GM12878 (cell line): ENCODE data around the gene COX19. TPM values are rescaled to one million over a fixed set of nuclear protein-coding genes. Genes with fewer than 3 reads are reported as not detected.

Experiments
- ATAC-seq: fragments of 200-7000 bp; cut with Tn5 transposase; 3 replicates; pipeline ENCODE4 v1.9.1; 2020; ENCODE audit warnings: mild to moderate bottlenecking, moderate library complexity
- BruUV-seq: library from RNA; stranded (reverse); fragments of 400-500 nt; replicated peaks from 2 replicates; lab custom pipeline; 2021; lab: Mats Ljungman, UMichigan
- CTCF ChIA-PET: fragments of 300-600 bp; sonication (Branson Sonifier 250); formaldehyde crosslinking; extraction: SDS; loops from one replicate; lab custom pipeline; 2021; ENCODE audit warnings: inconsistent platforms; lab: Yijun Ruan, JAX
- POLR2A ChIA-PET: fragments of 350-600 bp; formaldehyde crosslinking; extraction: SDS; loops from one replicate; lab custom pipeline; 2021; ENCODE audit warnings: inconsistent platforms; lab: Charles Lee
- RAD21 ChIA-PET: fragments of 300-600 bp; sonication (Branson Sonifier 250); formaldehyde crosslinking; loops from one replicate; lab custom pipeline; 2023; ENCODE audit warnings: antibody characterized with exemption; ENCODE audit not compliant: unreplicated experiment; lab: Charles Lee
- SMC1A ChIA-PET: fragments of 300-600 bp; sonication (Branson Sonifier 250); formaldehyde crosslinking; loops from one replicate; lab custom pipeline; 2023; ENCODE audit not compliant: unreplicated experiment, uncharacterized antibody; lab: Charles Lee
- DNase-seq: peaks from one replicate; pipeline ENCODE4 v3.0.0-alpha.2; 2011; ENCODE audit warnings: low read depth, low spot score
- FAIRE-seq: peaks from 3 replicates; lab custom pipeline; 2011; peaks lifted over from hg19 to GRCh38; lab: Jason Lieb, UNC
- H2AFZ ChIP-seq: 2 replicates; pipeline ENCODE4 v1.6.0; 2011; ENCODE audit warnings: low read depth, low read length, control low read depth; ENCODE audit not compliant: control insufficient read depth
- H3K27ac ChIP-seq: 2 replicates; pipeline ENCODE4 v1.5.1; 2011; ENCODE audit warnings: control low read depth; ENCODE audit not compliant: control insufficient read depth, insufficient read depth
- H3K27me3 ChIP-seq, 2 experiments: replicated peaks in 1 of 2; 2 replicates each; pipeline versions ENCODE4 v1.6.0 to v1.6.1; 2011; ENCODE audit warnings: low read length in 1 of 2; ENCODE audit not compliant: control insufficient read depth in 2 of 2, insufficient read depth in 2 of 2
- H3K36me3 ChIP-seq, 2 experiments: 2 replicates each; pipeline ENCODE4 v1.5.1; 2011; ENCODE audit warnings: low read length in 1 of 2; ENCODE audit not compliant: control insufficient read depth in 2 of 2, insufficient read depth in 2 of 2
- H3K4me1 ChIP-seq: 2 replicates; pipeline ENCODE4 v1.6.1; 2011; ENCODE audit warnings: mild to moderate bottlenecking, low read length, moderate library complexity, mixed read lengths; ENCODE audit not compliant: control insufficient read depth, insufficient read depth
- H3K4me2 ChIP-seq: 2 replicates; pipeline ENCODE4 v1.6.0; 2011; ENCODE audit warnings: control low read depth; ENCODE audit not compliant: control insufficient read depth, insufficient read depth
- H3K4me3 ChIP-seq: fragments of 200-600 bp; sonication (generic); 2 replicates; pipeline ENCODE4 v1.5.1; 2016
- H3K79me2 ChIP-seq: 2 replicates; pipeline ENCODE4 v1.6.0; 2011; ENCODE audit warnings: low read length; ENCODE audit not compliant: control insufficient read depth, insufficient read depth
- H3K9ac ChIP-seq: 2 replicates; pipeline ENCODE4 v1.8.0; 2011; ENCODE audit warnings: low read length, control low read depth, mixed read lengths; ENCODE audit not compliant: control insufficient read depth, insufficient read depth
- H3K9me3 ChIP-seq: replicated peaks from 3 replicates; pipeline ENCODE4 v1.5.1; 2011; ENCODE audit warnings: mild to moderate bottlenecking, low read length; ENCODE audit not compliant: control insufficient read depth, insufficient read depth
- H4K20me1 ChIP-seq: 2 replicates; pipeline ENCODE4 v1.6.0; 2011; ENCODE audit not compliant: control insufficient read depth, insufficient read depth
- IKZF1 ChIP-seq: fragments of 450-650 bp; conservative IDR thresholded peaks from 2 replicates; pipeline ENCODE4 v1.6.1; 2017; ENCODE audit warnings: antibody characterized with exemption, mild to moderate bottlenecking
- MTA2 ChIP-seq: fragments of 450-650 bp; IDR thresholded peaks from 2 replicates; pipeline ENCODE4 v1.6.1; 2016; ENCODE audit warnings: low read depth, mild to moderate bottlenecking, moderate library complexity
- NFIC ChIP-seq: IDR thresholded peaks from 2 replicates; pipeline ENCODE4 v1.6.1; 2012; ENCODE audit warnings: low read depth, mild to moderate bottlenecking, inconsistent platforms, low read length, moderate library complexity
- PAX8 ChIP-seq: fragments of 450-650 bp; IDR thresholded peaks from 2 replicates; pipeline ENCODE4 v1.6.1; 2017; ENCODE audit warnings: mild to moderate bottlenecking, moderate library complexity
- RUNX3 ChIP-seq: IDR thresholded peaks from 2 replicates; pipeline ENCODE4 v1.6.1; 2012; ENCODE audit warnings: low read length, inconsistent platforms
- ZNF622 ChIP-seq: fragments of 450-650 bp; IDR thresholded peaks from 2 replicates; pipeline ENCODE4 v1.6.1; 2017; ENCODE audit warnings: mild to moderate bottlenecking, inconsistent platforms
- WGBS: methylation state at CpG from one replicate; pipeline ENCODE4 v1.1.6; 2016; ENCODE audit warnings: low lambda C conversion rate; ENCODE audit not compliant: insufficient replicate concordance, insufficient coverage; ENCODE audit errors: missing lambda C conversion rate; 5-methylcytosine and 5-hydroxymethylcytosine counted together
- in situ Hi-C: fragments of 300-500 bp; cut with MboI; formaldehyde crosslinking; loops from 9 replicates; pipeline ENCODE4 v1.14.3; 2018; ENCODE audit warnings: mixed read lengths
- intact Hi-C: fragments of 100-400 bp; cut with micrococcal nuclease; formaldehyde crosslinking; loops from one replicate; pipeline ENCODE4 v1.14.2; 2022; ENCODE audit not compliant: unreplicated experiment
- polyA plus RNA-seq, 11 experiments: library from polyadenylated mRNA; depleted of rRNA in 4 of 11; unstranded in 6 of 11; stranded (reverse) in 5 of 11; fragments of >200 nt; fragmentation: Nextera tagmentation in 4 of 11; fragmentation: Illumina TruSeq in 1 of 11; extraction: Ambion mirVana in 4 of 11; extraction: Trizol in 1 of 11; gene quantifications; 1 replicate in 1 of 11; 2 replicates in 10 of 11; pipeline versions ENCODE4 v1.2.1 to v1.2.3, GENCODE V29; 2011 to 2016; ENCODE audit warnings: inconsistent platforms in 2 of 11, missing spikeins in 2 of 11, low read depth in 1 of 11
- total RNA-seq, 4 experiments: library from RNA; depleted of rRNA in 3 of 4; stranded (reverse); fragments of >200 nt in 3 of 4; fragmentation: Illumina TruSeq in 1 of 4; extraction: Trizol in 1 of 4; gene quantifications; 2 replicates each; pipeline versions ENCODE4 v1.2.1 to v1.2.3, GENCODE V29; 2013 to 2021
- TF ChIP-seq, protein P1 (sequence below): fragments of 450-650 bp; IDR thresholded peaks from 2 replicates; pipeline ENCODE4 v1.6.1; 2017; ENCODE audit warnings: mild to moderate bottlenecking, moderate library complexity
- TF ChIP-seq, protein P2 (sequence below): fragments of 450-650 bp; IDR thresholded peaks from 2 replicates; pipeline ENCODE4 v1.6.1; 2017; ENCODE audit warnings: antibody characterized with exemption, mild to moderate bottlenecking, moderate library complexity
- TF ChIP-seq, protein P3 (sequence below): IDR thresholded peaks from 2 replicates; pipeline ENCODE4 v1.6.1; 2011; ENCODE audit warnings: borderline replicate concordance, low read depth, mild to moderate bottlenecking, moderate library complexity, mixed read lengths, low read length; ENCODE audit not compliant: insufficient read depth; ENCODE audit errors: extremely low read length
- TF ChIP-seq, protein P4 (sequence below): fragments of 150-350 bp; IDR thresholded peaks from 2 replicates; pipeline ENCODE4 v1.6.1; 2014; ENCODE audit warnings: mild to moderate bottlenecking, low read depth, low read length
- TF ChIP-seq, protein P5 (sequence below): IDR thresholded peaks from 2 replicates; pipeline ENCODE4 v1.6.1; 2011; ENCODE audit warnings: low read depth, low read length, improper control_type of control experiment, borderline replicate concordance

Gene COX19
- total and polyA plus RNA-seq, 10 of the 15 experiments (the other 5 are each of a cell fraction or from before 2014, with no cell fraction given): 3.7 to 17.9 (median 10.8) TPM

DNA sequence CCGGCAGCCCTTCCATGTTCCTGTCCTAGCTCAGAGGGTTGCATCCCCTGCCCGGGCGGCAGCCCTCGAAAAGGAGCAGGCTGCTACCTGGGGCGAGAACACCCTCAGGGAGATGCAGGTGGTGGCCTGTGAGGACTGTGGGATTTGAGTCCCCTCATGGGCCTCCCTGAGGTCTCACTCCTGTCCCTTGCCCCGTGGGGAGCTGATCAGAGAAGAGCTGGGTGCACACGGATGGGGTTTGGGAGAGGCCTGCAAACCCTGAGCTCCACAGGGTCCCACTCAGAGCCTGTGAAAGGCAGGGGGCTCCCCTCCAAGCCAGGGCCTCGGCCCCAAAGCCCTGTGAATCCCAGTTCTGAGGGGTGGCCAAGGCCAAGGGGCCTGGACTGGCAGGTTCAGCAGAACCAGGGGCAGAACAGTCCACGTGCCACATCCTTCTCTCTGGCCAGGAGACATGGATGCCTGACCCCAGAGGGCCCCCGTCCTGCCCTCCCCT, 7.2 kb upstream of the COX19 start:
- Histone ChIP-seq H3K9me3 (no peaks in the 10 kb centered on the region; the same call in 2 of the 3 replicates), H3K27me3 (no peaks in the 10 kb centered on the region; a peak in 2 of 4 replicates), H3K36me3 (no peaks in the 10 kb centered on the region), H2AFZ (no peak overlapping the region), H3K27ac (no peak overlapping the region), H3K4me1 (no peaks in the 10 kb centered on the region), H3K4me3 (no peak overlapping the region), H3K79me2 (no peaks in the 10 kb centered on the region), H4K20me1 (no peaks in the 10 kb centered on the region), H3K4me2 (no peak overlapping the region), H3K9ac (no peak overlapping the region)
- ChIA-PET POLR2A (interaction anchor here (1.7 kb wide), 1 partner anchor 10 kb away, joined by 7 read pairs; no protein-coding TSS in a partner anchor), RAD21 (interaction anchor here (1.0 to 1.4 kb wide), 2 partner anchors 10 to 11 kb away, joined by 3 to 5 read pairs; no protein-coding TSS in a partner anchor), CTCF (interaction anchor here (0.5 to 2.7 kb wide), 2 partner anchors 10 to 1375 kb away, joined by 3 to 22 read pairs; no protein-coding TSS in a partner anchor), SMC1A (no interaction called here)
- in situ Hi-C loops (no loop called here), intact Hi-C loops (no loop called here)
- WGBS: 45% methylated on average over 10 of the region's 10 CpGs
- DNase-seq (no peak), FAIRE-seq (no peak), ATAC-seq (no peak)
- no TSS peak for BruUV-seq
- TF ChIP-seq MTA2 (no peak), RUNX3 (no peak), IKZF1 (no peak), NFIC (no peak), ZNF622 (no peak), PAX8 (no peak)
- TF ChIP-seq, protein P1, sequence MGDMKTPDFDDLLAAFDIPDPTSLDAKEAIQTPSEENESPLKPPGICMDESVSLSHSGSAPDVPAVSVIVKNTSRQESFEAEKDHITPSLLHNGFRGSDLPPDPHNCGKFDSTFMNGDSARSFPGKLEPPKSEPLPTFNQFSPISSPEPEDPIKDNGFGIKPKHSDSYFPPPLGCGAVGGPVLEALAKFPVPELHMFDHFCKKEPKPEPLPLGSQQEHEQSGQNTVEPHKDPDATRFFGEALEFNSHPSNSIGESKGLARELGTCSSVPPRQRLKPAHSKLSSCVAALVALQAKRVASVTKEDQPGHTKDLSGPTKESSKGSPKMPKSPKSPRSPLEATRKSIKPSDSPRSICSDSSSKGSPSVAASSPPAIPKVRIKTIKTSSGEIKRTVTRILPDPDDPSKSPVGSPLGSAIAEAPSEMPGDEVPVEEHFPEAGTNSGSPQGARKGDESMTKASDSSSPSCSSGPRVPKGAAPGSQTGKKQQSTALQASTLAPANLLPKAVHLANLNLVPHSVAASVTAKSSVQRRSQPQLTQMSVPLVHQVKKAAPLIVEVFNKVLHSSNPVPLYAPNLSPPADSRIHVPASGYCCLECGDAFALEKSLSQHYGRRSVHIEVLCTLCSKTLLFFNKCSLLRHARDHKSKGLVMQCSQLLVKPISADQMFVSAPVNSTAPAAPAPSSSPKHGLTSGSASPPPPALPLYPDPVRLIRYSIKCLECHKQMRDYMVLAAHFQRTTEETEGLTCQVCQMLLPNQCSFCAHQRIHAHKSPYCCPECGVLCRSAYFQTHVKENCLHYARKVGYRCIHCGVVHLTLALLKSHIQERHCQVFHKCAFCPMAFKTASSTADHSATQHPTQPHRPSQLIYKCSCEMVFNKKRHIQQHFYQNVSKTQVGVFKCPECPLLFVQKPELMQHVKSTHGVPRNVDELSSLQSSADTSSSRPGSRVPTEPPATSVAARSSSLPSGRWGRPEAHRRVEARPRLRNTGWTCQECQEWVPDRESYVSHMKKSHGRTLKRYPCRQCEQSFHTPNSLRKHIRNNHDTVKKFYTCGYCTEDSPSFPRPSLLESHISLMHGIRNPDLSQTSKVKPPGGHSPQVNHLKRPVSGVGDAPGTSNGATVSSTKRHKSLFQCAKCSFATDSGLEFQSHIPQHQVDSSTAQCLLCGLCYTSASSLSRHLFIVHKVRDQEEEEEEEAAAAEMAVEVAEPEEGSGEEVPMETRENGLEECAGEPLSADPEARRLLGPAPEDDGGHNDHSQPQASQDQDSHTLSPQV: no peak
- TF ChIP-seq, protein P2, sequence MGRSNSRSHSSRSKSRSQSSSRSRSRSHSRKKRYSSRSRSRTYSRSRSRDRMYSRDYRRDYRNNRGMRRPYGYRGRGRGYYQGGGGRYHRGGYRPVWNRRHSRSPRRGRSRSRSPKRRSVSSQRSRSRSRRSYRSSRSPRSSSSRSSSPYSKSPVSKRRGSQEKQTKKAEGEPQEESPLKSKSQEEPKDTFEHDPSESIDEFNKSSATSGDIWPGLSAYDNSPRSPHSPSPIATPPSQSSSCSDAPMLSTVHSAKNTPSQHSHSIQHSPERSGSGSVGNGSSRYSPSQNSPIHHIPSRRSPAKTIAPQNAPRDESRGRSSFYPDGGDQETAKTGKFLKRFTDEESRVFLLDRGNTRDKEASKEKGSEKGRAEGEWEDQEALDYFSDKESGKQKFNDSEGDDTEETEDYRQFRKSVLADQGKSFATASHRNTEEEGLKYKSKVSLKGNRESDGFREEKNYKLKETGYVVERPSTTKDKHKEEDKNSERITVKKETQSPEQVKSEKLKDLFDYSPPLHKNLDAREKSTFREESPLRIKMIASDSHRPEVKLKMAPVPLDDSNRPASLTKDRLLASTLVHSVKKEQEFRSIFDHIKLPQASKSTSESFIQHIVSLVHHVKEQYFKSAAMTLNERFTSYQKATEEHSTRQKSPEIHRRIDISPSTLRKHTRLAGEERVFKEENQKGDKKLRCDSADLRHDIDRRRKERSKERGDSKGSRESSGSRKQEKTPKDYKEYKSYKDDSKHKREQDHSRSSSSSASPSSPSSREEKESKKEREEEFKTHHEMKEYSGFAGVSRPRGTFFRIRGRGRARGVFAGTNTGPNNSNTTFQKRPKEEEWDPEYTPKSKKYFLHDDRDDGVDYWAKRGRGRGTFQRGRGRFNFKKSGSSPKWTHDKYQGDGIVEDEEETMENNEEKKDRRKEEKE: no peak
- TF ChIP-seq, protein P3, sequence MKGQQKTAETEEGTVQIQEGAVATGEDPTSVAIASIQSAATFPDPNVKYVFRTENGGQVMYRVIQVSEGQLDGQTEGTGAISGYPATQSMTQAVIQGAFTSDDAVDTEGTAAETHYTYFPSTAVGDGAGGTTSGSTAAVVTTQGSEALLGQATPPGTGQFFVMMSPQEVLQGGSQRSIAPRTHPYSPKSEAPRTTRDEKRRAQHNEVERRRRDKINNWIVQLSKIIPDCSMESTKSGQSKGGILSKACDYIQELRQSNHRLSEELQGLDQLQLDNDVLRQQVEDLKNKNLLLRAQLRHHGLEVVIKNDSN: no peak
- TF ChIP-seq, protein P4, sequence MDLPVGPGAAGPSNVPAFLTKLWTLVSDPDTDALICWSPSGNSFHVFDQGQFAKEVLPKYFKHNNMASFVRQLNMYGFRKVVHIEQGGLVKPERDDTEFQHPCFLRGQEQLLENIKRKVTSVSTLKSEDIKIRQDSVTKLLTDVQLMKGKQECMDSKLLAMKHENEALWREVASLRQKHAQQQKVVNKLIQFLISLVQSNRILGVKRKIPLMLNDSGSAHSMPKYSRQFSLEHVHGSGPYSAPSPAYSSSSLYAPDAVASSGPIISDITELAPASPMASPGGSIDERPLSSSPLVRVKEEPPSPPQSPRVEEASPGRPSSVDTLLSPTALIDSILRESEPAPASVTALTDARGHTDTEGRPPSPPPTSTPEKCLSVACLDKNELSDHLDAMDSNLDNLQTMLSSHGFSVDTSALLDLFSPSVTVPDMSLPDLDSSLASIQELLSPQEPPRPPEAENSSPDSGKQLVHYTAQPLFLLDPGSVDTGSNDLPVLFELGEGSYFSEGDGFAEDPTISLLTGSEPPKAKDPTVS: no peak
- TF ChIP-seq, protein P5, sequence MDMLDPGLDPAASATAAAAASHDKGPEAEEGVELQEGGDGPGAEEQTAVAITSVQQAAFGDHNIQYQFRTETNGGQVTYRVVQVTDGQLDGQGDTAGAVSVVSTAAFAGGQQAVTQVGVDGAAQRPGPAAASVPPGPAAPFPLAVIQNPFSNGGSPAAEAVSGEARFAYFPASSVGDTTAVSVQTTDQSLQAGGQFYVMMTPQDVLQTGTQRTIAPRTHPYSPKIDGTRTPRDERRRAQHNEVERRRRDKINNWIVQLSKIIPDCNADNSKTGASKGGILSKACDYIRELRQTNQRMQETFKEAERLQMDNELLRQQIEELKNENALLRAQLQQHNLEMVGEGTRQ: no peak
